HG03280 (cell line): ENCODE measurements around the gene WNT3A.

Source experiments
- ATAC-seq: cut with Tn5 transposase; IDR thresholded peaks from one replicate; pipeline ENCODE4 v1.9.1; 2021; ENCODE audit warnings: mild to moderate bottlenecking, moderate library complexity; ENCODE audit not compliant: unreplicated experiment

WNT3A gene

DNA sequence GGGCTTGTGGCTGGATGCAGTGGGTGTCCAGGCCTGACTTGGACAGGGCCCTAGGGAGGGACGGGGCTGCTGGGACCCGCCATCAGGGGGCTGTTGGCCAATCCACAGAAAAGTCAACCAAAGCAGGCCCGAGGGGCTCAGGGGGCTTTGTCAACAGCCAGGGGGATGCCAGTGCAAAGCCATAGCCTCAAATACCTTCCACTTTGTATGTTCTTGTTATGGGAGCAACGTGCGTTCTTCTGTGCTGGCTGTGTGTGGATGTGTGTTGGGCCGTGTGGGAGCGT, 40.3 kb downstream of the WNT3A start:
- no peak for ATAC-seq

DNA sequence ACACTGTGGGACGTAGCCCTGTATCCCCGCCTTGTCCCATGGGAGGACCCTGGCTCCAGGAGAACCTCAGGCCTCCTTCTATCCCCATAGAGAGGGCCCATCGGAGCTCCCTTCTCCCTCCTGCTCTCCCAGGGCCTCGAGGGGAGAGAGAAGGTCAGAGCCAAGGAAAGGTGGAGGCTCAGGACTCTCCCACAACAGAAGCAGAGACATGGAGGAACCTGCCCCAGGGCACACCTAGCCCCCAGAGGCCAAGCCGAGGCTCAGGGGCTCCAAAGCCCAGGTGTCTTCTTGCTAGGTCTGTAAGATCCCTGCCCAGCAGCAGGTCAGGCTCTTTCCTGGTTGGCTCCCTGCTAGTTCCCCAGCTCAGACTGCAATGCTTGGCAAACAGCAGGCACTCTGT, 41.3 kb downstream of the WNT3A start:
- no peak for ATAC-seq

DNA sequence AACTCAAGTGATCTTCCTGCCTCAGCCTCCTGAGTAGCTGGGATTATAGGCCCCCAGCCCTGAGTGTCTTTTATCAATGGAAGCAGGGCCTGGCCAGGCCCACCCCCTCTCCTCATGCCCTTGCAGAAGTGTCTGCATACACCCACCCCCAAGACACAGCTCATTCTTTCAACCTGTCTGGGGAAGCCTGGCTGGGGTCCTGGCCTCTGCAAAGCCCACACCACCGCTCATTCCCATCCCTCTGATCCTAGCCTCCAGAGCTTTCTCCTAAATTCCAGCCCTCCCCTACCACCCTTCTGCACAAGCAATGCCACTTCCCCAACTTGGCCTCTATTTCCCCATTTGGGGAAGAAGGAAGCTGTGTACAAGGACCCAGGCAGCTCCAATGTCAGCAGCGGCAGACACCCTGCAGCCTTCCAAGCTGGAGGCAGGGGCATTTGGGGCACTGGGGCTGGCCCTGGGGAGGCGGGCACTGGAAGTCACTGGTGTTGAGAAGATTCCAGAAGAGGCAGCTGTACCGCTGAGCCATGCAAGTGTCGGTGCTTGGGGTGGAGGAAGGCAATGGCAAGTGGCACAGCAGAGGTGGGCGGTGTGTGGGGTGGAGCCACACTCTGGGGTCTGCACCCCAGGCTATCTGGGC, 42.0 kb downstream of the WNT3A start:
- no peak for ATAC-seq

DNA sequence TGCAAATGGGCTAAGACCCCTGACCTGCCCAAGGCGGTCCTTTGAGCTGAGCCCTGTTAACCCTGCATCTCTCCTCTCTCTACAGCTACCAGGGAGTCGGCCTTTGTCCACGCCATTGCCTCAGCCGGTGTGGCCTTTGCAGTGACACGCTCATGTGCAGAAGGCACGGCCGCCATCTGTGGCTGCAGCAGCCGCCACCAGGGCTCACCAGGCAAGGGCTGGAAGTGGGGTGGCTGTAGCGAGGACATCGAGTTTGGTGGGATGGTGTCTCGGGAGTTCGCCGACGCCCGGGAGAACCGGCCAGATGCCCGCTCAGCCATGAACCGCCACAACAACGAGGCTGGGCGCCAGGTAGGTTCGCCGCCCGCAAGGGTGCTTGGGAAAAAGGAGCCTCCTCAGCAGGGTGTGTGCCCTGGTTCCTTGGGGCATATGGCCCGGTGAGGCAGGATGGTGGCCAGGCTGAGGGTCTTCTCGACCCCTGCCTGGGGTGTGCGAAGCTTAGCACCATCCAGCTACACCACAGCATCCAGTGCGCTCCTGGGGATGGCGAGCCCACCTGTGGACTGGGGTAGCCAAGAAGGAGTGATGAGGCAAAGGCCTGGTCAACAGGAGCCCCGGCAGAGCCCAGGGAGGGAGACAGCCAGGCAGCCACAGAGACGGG, 43.9 kb downstream of the WNT3A start:
- ATAC-seq, result no peak

DNA sequence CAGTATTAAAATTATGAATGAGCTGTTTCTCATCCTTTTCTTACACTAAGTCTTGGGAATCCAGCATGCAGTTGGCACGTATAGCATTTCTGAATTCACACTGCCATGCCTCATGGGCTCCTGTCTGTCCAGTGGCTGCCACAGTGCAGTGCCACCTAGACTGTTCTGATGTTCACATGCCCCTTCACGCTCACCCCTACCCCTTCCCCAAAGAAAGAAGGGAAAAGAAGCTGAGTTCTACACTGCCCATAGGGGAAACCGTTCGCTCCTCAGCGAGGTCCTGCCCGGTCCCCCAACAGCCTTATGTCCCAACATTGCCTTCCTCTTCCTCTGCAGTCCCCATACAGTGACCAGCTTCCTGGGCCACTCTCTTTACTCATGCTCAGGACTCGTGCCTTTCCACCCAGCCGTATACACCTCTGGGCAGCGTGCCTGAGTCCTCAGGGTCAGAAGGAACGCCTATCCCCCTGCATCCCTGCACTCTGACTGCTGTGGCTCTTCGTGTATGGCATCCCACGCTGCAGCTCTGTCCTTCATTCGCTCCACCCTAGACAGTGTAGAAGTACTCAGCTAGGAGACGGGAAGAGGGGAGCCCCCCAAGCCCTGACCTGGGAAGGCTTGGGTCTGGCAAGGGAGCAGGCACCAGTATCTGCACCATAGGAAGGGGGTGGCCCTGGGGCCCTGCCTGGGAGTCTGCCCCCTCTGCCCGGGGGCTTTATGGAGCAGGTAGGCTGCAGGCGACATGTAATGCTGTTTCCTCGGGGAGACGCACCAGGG, 51.6 kb downstream of the WNT3A start:
- ATAC-seq, result no peak

DNA sequence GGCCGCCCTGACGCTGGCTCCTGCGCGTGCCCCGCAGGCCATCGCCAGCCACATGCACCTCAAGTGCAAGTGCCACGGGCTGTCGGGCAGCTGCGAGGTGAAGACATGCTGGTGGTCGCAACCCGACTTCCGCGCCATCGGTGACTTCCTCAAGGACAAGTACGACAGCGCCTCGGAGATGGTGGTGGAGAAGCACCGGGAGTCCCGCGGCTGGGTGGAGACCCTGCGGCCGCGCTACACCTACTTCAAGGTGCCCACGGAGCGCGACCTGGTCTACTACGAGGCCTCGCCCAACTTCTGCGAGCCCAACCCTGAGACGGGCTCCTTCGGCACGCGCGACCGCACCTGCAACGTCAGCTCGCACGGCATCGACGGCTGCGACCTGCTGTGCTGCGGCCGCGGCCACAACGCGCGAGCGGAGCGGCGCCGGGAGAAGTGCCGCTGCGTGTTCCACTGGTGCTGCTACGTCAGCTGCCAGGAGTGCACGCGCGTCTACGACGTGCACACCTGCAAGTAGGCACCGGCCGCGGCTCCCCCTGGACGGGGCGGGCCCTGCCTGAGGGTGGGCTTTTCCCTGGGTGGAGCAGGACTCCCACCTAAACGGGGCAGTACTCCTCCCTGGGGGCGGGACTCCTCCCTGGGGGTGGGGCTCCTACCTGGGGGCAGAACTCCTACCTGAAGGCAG, 52.3 kb downstream of the WNT3A start:
- ATAC-seq, result no peak

DNA sequence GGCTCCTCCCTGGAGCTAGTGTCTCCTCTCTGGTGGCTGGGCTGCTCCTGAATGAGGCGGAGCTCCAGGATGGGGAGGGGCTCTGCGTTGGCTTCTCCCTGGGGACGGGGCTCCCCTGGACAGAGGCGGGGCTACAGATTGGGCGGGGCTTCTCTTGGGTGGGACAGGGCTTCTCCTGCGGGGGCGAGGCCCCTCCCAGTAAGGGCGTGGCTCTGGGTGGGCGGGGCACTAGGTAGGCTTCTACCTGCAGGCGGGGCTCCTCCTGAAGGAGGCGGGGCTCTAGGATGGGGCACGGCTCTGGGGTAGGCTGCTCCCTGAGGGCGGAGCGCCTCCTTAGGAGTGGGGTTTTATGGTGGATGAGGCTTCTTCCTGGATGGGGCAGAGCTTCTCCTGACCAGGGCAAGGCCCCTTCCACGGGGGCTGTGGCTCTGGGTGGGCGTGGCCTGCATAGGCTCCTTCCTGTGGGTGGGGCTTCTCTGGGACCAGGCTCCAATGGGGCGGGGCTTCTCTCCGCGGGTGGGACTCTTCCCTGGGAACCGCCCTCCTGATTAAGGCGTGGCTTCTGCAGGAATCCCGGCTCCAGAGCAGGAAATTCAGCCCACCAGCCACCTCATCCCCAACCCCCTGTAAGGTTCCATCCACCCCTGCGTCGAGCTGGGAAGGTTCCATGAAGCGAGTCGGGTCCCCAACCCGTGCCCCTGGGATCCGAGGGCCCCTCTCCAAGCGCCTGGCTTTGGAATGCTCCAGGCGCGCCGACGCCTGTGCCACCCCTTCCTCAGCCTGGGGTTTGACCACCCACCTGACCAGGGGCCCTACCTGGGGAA, 53.0 kb downstream of the WNT3A start:
- ATAC-seq, result no peak

DNA sequence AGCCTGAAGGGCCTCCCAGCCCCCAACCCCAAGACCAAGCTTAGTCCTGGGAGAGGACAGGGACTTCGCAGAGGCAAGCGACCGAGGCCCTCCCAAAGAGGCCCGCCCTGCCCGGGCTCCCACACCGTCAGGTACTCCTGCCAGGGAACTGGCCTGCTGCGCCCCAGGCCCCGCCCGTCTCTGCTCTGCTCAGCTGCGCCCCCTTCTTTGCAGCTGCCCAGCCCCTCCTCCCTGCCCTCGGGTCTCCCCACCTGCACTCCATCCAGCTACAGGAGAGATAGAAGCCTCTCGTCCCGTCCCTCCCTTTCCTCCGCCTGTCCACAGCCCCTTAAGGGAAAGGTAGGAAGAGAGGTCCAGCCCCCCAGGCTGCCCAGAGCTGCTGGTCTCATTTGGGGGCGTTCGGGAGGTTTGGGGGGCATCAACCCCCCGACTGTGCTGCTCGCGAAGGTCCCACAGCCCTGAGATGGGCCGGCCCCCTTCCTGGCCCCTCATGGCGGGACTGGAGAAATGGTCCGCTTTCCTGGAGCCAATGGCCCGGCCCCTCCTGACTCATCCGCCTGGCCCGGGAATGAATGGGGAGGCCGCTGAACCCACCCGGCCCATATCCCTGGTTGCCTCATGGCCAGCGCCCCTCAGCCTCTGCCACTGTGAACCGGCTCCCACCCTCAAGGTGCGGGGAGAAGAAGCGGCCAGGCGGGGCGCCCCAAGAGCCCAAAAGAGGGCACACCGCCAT, 53.8 kb downstream of the WNT3A start:
- ATAC-seq, result no peak

DNA sequence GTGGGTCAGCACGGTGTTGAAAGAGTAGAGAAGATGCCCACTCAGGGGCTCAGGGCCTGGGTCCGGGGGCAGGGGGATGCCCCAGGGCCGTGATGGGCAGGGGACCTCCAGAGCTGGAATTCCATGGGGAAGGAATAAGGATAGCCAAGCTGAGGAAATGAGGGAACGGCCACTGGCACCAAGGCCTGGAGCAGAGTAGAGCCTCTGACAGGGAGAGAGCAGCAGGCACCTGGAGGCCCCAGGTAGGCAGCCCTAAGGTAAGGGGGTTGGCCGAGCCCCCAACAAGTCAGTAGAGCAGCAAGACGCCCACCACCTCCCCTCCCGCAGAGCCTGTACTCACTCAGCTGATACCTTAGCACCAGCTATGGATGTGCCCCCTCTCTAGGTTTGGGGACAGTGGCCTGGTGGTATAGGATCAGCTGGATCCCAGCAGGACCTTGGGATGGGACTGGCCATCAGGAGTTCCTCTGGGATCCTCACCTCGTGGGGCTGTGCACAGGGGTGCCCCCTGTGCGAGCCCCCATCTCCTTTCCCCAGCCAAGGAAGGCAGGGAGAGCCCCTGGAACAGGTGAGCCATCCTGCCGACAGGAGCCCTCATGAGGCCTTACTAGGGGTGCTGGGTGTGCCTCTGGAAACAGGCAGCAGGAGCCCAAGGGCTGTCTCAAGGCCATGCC, 54.8 kb downstream of the WNT3A start:
- ATAC-seq, result no peak

DNA sequence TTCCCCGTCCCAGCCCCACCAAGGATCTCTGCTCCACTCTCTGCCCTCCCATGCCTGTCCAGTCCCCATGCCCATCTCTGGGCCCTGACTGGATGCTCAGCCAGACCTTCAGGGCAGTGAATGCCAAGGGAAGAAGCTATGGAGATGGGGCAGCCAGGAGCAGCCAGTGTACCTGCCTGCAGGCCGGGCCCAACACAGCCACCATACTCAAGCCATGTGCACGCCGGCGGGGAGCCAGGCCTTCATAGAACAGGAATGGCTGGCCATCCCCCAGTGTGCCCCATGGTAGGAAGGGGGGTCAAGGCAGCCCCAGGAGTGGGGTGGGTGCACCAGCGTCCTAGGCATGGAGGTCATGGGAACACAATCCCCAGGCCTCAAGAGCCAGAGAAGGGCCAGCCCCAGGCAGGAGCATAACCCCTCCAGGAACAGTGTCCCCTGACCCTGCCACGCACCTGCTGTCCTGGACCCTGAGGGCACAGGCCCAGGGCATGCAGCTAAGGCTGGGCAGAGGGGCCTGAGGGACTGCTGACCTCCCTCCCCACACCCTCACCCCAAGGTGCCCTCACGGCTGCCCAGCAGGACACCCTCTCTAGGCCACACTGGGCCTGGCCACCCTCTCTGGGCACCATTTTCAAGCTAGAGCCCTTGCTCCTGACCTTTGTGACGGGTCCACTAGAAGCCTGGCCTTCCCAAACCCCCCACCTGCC, 55.4 kb downstream of the WNT3A start:
- ATAC-seq, result no peak

DNA sequence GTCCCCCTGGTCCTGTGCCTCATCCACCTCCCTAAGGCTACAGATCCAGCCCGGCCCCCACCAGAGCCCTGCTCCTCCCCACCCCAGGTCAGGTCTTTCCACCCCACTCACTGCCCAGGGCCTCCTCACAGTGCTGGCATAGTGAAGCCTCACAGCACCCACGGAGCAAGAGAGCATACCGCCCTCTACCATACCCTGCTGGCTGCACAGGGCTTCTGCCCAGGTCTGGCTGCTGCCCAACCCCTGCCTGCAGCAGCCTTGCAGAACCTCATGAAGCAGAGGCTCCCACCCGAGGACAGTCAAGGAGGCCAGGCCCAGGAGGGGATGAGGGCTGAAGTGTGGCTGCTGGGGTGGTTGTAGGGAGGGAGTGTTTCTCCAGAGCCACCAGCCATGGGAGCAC, 56.0 kb downstream of the WNT3A start:
- no peak for ATAC-seq

DNA sequence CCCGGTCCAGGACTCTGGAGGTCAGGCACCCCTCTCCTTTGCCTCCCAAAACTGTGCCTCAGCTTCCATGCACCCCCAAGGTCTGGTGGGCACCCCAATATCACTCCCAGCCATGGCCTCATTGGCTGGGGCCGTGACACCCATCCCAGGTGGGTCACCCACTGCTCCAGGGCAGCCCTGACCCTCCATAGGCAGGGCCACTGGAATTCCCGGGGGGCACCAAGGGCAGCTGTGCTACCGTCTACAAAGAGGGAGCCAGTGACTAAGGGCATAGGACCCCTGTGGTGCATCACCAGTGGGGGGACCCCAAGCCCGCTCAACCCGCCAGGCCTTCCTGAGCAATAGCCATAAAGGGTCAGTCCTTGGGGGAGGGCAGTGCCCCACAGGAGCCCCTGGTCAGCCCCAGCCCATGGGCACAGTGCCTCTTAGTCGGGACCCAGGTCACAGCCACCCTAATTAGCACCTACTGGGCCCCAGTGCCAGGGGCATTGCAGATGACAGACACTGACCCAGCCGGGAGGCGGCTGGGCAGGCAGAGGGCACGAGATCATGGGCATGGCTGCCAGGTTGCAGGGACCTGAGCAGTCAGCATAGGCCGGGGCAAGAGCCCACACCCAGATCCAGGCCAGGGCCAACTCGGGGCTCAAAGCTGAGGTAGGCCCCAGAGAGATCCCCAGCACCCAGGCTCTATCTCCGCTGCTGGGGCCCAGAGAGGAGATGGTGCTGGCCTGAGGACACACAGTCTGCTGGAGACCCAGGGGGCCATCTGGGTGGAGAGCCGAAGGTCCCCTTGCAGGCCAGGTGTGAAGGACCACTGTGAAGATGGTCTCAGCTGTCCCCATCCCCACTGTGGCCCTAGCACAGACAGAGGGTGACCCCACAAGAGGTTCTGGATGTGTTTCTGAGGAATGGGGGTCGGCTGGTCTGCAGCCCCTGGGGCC, 56.7 kb downstream of the WNT3A start:
- ATAC-seq, result no peak

DNA sequence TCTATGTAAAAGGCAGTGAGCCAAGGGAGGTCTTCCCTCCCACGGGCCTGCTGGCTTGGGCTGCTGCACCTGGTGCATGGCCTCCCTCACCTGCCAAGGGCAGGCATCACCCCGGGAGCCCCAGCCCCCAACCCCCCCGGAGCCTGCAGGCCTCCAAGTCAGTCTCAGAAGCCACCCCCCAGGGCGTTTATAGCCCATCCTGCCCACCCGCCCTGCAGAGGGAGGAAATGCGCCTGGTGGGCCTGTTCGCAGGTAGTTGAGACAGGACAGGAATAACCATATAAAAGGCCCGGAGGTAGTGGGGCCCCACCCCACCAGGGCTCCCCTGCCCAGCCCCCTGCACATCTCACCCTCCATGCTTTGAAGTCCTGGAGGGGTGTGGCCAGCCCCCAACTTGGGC, 57.5 kb downstream of the WNT3A start:
- ATAC-seq, result no peak

DNA sequence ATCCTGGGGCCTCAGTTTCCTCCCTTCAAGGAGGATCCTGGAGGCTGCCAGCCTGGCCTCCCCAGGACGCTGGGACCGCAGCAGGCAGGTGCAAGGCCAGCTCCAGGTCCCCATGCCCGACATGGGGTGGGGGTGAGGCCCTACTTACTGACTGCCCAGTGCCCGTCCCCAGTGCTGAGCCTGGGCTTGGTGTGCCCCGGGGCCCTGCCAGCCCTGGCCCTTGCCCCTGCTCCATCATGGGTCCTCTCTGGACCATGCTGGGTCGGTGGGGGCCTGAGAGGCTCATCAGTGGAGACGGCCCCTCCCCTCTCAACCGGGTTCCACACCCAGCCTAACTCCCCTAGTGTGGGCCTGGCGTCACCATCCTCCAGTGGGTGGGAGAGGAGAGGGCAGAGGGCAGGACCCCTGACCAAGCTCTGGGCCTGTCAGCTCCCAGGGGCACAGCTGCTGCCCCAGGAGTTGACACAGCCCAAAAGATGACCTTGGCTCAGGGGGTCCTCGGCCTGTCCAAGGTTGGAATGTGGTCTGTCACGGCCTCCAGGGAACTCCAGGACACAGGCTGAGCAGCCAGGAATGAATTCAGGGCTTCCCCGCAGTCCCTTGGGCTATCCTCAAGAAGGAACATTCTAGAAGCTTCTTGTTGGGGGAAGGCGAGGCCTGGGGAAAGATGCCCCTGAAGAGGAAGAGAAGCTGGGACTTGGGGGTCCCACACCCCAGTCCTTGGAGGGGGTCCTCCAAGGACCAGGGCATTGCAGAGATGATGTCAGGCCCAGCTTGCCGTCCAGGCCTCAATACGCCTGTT, 58.1 kb downstream of the WNT3A start:
- ATAC-seq, result no peak

DNA sequence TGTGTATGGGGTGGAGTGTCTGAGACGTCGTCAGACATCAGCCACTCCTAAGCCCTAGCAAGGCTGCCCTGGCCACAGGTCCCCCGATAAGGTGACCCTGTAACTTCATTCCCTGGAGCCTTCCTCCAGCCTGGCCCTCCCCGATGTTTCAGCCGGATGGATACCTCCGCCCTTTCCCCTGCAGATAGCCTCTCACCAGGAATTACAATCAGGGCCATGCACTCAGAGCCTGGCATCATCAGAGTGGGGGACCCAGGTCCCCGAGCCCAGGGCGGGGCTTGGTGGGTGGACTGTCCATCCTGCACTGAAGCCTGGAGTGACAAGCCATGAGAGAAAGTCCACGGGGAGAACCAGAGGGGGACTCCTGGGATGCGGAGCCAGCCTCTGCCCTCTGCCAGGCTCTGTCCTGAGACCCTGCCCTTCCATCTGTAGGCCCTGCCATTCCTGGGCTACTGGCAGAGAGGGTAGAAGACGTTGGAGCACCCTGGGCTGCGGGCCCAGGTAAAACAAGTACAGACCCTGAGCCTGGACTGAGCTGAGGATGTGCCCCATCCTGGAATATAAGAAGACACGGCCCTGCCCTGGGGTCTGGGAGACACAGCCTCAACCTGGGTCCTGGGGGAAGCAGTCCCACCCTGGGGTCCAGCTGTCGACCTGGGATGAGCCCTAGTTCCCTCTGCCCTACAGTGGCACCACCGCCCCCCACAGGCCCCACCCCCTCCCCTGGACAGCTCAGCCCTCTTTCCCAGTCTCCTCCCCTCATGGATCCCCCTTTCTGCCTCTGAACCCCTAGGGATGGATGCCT, 58.9 kb downstream of the WNT3A start:
- ATAC-seq, result no peak

DNA sequence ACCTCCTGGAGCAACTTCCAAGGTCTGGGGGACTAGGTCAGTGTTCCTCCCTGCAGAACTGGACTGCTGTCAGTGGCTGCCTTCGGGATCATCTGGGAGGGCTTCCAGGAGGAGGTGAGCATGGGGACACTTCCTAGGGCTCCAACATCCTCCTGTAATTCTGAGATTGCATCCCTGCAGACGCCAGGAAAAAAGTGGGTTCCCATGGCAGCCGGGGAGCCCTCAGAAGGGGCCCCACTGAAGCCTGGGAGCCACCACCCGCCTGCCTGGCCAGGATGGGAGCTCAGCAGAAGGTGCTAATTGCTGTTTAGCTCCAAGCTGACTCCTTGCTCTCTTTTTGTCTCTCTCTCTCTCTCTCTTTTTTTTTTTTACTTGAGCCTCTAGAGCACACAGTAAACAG, 59.6 kb downstream of the WNT3A start:
- no peak for ATAC-seq
